Left ventricle myocardium superior (tissue), 1 donor: ENCODE measurements around the gene GFM1. TPM values are rescaled to one million over a fixed set of nuclear protein-coding genes. Genes with fewer than 3 reads are reported as not detected.
"Not testable (repeated sequence)": the region's sequence is repeated elsewhere in the genome, so short reads cannot be mapped to it uniquely, and the experiment has no call there.

ENCODE experiments used
- ATAC-seq: fragments of 200-7000 bp; cut with Tn5 transposase; one replicate; pipeline ENCODE4 v1.9.1; 2020; ENCODE audit warnings: mild to moderate bottlenecking, moderate library complexity
- DNase-seq: peaks from one replicate; pipeline ENCODE4 v3.0.0-alpha.2; 2020
- intact Hi-C: fragments of 100-400 bp; cut with micrococcal nuclease; formaldehyde crosslinking; loops from one replicate; pipeline ENCODE4 v1.11.0; 2022
- total RNA-seq: library from RNA; stranded (reverse); fragmentation: NEBNext Ultra II Directional; extraction: Animal tissue kit (Norgen Biotek cat#: 25700); gene quantifications from one replicate; pipeline ENCODE4 v1.2.1, GENCODE V29; 2021
- donor health status: DM: no; HTN: yes; CAD: no; lungs with severe emphysema.

Gene GFM1
- total RNA-seq, 1 donor from 2014 or later: 65.1 TPM

DNA sequence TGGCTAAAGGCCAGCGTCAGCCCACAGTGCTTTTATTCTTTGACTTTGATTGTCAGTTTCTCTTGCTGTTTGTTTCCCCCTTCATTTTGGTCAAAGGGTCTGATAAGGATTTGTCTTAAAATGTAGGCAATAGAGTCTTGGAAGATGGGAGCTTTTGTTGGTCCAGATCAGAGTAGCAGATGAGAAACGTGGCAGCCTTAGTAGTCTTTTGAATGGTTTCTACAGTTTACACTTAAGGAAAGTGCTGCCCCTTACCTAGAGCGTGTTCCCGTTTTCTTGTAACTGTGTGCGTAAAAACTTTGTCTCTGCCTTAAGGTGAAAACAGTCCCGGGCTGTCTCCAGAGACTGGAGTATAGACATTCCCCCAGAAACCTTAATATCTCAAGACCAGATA lies 27.5 kb downstream of the GFM1 start:
- DNase-seq (no peak), ATAC-seq (peak; percentile 10)
- intact Hi-C loops: no loop called here

DNA sequence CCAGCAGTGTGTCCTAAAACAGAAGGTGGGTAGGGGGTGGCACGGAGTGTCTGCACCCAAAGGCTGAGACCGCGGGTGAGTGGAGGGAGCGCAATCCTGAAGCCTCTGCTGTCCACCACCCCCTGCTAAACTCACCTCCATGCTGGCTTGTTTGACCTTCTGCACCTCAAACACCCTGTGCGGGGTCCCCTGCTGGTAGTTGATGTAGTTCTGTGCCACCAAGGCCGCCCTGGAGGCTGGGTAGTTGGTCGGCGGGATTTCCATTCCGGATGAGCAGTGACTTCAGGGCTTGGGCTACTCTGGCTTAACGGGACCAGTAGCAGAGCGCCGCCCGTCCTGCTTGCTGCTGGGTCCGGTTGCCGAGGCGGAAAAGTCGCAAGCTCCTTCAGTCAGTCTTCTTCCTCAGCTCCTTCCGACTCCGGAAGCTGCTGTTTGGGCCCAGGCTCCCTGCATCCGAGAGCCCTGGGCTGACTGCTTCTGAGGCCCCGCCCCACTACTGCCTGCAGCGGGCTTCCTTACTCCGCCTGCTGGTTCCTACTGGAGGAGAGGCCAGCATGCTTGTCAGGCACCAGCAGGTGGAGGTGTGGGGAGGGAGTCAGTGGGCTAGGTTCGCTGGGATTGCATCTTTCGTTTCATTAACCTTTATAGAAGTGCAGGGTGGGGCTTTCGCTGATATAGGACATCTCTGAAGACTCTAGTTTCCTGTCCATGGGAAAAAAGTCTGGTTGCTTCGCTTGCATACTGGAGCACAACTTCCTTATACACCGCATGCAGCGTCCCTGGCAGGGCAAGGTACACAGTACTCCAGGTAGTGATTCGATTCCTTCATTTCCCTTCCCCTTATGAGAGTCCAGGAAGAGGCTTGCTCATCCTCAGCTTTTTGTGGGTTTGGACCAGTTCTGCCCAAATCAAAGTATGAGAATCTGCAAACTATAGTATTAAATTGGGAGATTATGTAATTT lies 28.2 kb downstream of the GFM1 start, which contains the start of gene LXN:
Gene LXN (minus strand): TSS at position 434 of the 962 bp plus-strand sequence. CDS start 170 bp downstream, at position 264.
- ATAC-seq (peak; percentile 100), DNase-seq (peak; percentile 87)
- intact Hi-C loops: no loop called here

DNA sequence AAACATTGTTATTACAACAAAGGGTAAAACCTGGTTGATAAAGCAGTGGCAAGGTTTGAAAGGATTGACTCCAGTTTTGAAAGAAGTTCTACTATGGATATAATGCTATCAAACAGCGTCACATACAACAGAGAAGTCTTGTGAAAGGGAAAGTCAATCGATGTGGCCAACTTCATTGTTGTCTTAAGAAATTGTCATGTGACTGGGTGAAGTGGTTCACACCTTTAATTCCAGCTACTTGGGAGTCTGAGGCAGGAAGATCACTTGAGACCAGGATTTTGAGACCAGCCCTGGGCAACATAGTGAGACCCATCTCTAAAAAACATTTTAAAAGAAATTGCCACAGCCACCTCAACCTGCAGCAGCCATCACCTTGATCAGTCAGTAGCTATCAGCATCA lies 34.4 kb downstream of the GFM1 start:
- ATAC-seq (no peak), DNase-seq (no peak)
- intact Hi-C loops: no loop called here

DNA sequence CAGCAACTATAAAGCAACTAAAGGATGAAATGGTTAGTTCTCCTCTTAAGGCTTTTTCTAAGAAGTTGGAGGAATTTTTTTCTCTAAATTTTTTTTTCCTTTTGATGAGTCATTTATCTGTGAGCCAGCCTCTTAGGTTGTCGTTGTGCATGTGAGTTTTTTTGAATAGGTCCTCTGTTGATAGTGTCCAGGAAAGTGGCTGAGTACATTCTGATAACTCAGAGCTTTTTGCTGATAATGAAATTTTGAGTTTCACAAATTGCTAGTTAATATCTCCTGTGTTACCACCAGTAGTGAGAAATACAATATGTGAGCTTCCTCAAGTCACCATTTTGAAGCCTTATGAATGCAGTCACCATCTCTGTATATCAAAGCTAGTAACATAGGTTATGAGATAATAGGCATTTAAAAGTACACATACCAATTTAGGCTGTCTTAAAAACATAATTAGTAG lies 35.2 kb downstream of the GFM1 start:
- no peak for ATAC-seq
- no peak for DNase-seq
- intact Hi-C loops: no loop called here

DNA sequence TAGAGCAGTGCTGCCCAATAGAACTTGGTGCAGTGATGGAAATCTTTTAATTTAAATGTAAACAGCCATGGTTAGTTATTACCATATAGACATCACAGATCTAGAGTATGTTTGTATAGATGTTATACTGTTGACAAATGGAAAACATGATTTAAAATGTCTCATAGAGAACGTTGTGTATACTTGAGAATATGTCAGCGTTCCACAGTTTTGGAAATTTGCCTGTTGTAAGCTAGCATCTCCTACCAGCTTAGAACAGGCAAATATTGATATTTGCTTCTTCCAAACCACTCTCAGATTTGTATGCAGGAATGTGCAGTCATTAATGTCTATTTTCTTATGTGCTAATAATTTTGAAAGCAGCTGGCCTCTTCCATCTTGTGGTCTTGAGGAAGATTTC lies 36.5 kb downstream of the GFM1 start:
- ATAC-seq (no peak), DNase-seq (no peak)
- intact Hi-C loops: no loop called here

DNA sequence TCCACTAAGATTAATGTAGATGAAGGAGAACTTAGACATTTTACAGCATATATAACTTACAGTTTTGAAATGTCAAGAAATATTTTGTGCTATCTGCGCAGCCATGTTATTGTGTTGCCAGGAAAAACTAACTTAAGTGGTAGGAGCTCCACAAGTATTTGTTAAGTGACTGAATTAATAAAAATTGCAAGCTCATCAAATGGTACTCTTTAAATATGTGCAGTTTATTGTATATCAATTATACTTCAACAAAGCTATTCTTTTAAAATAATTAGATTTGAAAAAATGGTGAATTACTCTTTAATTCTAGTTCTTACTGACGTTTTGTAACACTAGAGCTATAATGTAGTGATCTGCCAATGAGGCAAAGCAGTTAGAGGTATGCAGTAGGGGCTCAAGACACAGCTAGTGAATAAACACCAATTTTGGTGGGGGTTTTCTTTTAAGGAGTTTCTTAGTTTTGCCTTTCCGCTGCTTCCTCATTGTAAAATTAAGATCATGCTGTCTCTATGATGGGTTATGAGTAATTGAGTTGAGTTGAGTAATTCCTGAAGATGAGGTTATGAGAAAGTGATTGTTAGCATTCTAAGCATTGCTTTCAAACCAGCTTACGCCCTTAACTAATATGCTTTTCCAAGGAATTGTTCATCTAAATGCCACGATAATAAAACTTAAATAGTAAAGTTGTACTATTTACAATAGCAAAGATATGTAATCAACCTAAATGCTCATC lies 39.1 kb downstream of the GFM1 start:
- DNase-seq: no peak
- intact Hi-C loops: no loop called here
- no peak for ATAC-seq

DNA sequence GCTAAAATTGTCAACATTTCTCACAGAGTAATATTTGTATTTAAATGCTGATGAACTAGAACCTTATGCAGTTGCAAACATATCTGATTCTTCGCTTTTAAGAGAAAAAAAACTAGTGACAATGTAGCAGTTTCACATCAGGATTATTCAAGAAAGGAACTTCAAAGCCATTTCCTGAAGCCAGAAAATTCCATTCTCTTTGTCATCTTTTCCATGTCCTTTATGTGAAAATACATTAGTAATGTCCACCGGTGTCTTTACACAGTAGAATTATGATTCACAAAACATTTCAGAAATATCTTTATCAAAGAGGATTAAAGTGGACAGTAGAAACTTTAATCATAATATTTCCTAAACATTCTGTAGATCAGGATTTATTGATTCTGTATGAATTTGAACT lies 40.8 kb downstream of the GFM1 start:
- intact Hi-C loops: no loop called here
- DNase-seq (no peak), ATAC-seq (no peak)

DNA sequence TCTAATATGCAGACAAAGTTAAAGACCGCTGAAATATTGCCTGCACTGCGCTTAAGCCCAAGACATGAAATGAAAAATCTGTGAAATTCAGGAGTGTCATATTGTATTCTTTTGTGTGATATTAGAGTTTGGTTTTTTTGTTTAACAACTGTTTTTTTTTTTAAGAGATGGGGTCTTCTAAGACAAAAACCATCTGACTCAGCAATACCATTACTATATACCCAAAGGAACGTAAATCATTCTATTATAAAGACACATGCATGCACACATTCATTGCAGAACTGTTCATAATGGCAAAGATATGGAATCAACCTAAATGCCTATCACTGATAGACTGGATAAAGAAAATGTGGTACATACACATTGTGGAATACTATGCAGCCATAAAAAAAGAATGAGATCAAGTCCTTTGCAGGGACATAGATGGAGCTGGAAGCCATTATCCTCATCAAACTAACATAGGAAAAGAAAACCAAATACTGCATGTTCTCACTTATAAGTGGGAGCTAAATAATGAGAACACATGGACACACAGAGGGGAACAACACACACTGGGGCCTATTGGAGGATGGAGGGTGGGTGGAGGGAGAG lies 49.6 kb downstream of the GFM1 start:
- ATAC-seq, intact Hi-C loops, DNase-seq: not testable (repeated sequence)

DNA sequence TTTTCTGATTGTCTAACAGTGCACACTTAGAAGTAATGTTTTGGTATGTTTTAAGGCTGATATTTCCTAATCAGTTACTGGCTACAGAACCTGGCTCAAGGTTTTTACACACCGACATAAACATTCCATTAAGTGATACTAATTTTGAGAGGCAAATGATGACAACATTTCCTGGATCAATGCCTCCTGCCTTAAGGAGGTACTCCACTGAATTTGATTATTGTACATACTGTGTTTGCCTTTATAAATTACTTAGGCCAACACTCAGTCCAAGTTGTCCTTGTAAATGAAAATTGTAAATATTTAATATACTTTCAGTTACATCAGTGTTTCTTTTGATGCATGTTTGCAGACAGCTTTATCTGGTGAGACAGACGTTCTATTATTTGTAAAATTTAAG lies 52.3 kb downstream of the GFM1 start:
- DNase-seq: no peak
- no peak for ATAC-seq
- intact Hi-C loops: no loop called here

DNA sequence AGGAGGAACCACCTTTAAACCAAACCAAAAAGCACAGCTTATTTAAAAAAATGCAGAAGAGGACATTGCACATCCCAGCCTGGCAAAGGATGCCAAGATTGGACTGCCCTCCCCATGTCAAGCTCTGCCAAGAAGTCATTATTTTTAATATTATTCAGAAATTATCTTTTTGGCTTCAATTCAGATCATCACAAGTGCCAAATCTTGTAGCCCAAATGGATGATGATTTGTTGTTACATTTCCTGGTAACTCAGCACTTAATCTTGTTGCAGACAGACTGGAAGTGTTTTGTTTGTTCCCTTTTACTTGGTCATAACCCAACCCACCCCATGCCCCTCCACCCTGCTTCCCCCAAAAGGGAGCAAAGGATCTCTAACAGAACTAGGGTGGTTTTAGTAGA lies 56.2 kb downstream of the GFM1 start:
- intact Hi-C loops: no loop called here
- ATAC-seq: no peak
- no peak for DNase-seq

DNA sequence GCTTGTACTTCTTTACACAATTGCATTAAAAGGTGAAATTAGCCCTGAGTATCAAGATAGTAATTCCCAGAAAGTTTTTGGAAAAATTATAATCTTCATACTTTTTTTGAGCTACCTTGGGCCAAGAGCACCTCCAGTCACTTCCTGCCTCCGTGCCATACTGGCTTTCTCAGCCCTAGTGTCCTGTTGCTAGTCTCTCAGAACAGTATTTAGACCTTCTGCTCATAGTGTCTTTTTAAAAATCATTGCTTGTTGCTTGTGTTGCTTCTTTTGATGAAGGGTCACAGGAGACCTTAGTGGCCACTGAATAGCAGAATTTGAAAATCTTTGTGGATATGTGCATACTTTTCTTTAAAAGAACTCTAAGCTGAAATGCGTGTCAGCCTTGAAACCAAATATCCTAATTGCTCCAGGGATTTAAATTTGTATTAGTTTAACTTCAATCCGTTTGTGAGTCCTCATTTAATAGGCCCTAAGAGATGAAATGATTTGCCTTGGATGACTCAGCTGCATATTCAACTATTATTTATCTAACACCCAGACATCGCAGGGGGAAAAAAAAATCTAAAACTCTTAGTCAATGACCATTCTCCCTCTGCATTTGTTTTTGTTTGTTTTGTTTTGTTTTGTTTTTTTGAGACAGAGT lies 57.2 kb downstream of the GFM1 start:
- ATAC-seq: no peak
- no peak for DNase-seq
- intact Hi-C loops: no loop called here

DNA sequence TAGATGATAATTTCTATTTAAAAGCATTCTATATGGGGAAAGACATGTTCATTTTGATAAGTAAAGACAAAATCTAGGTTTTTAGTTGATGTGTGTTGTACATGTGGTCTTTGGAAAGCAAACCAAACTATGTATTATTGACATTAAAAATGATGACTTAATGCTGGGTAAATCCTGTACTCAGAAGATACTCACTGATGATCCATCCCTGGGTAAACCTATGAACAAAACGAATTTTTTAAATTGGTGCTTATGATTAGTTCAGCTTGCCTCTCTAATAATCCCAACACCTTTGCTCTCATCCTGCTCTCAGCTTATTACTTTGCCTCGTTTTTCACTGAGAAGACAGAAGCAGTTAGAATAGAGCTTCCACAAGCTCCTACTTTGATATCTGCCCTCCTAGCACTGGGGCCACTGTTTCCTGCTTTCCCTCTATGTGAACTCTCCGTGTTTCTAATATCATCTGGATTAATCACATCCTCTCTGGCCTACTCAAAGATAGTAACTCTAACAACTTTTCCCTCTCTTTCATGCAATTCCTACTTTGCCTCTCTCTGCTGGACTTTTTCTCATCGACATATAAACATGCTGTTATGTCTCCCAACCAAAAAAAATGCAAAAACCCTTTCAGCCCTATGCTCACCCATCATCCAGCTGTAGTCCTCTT lies 58.6 kb downstream of the GFM1 start:
- DNase-seq (no peak), ATAC-seq (no peak)
- intact Hi-C loops: no loop called here

DNA sequence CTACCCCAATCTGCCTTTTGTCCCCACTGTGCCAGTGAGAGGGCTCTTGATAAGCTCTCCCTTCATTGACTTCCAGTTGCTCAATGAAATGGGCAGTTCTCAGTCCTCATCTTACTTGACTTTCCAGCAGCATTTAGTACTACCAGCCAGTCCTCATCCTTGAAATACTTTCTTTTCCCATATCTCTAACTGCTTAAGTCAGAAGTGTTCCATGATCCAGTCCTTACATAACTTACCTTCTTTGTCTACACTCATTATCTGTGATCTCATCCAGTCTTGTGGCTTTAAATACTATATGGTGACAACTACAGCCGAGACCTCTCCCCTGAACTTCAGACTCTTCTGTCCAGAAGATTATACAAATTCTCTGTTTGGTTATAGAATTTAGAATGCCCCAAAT lies 59.2 kb downstream of the GFM1 start:
- intact Hi-C loops: no loop called here
- ATAC-seq (no peak), DNase-seq (no peak)

DNA sequence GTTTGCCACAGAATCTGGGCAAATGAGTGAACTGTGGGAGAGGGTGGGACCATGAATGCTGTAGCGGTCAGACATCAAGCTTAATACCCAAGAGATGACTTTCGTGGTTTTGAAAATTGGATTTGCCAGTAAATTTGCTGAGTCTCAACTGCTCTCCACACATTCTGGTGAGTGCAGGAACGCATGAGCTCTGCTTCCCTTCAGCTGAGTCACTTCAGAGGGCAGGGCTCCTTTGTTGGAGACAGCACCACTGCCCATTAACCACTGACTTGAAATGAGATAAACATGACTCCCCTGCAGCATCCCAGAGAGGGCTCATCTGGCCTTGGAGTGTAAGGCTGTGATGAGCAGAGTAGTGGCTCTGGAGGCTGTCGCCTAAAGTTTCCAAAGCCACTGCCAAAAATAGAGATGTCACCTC lies 65.3 kb downstream of the GFM1 start:
- ATAC-seq (peak; percentile 45), DNase-seq (no peak)
- intact Hi-C loops: no loop called here

DNA sequence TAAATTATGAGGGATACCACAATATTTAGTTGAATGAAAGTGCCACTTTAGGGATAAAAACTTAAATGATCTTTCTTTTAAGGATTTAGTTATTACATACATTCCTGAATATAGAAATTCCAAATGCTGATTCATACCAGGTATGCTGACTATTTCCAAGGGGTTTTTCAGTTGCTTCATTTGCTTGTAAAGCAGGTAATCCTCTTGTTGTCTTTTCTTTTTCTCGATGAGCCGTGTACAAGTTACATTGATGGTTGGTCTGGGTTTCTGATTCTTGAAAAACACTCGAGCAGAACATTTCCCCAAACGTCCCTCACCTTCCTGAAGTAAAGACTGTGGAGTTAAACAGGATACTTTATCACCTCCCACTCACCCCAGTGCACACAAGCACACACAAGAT lies 66.3 kb downstream of the GFM1 start:
- DNase-seq (no peak), ATAC-seq (no peak)
- intact Hi-C loops: no loop called here

DNA sequence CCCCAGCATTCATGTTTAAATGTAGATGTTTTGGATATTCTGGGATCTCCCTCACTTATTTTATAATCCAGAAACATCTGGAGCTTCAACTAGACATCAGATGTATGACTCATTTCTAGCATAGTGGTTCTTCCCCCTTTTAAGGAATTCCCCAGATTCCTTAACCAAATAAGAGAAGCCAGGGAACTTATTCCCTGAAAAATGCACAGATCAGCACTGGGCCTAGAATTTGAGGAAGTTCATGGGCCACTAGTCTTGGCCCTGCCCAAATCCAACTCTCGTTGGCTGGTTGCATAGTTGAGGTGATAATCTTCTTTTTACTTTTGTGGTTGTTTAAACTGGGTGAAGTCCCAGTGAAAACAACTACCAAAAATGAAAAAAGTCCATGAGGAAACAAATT lies 67.6 kb downstream of the GFM1 start:
- intact Hi-C loops: no loop called here
- DNase-seq (no peak), ATAC-seq (peak; percentile 46)

DNA sequence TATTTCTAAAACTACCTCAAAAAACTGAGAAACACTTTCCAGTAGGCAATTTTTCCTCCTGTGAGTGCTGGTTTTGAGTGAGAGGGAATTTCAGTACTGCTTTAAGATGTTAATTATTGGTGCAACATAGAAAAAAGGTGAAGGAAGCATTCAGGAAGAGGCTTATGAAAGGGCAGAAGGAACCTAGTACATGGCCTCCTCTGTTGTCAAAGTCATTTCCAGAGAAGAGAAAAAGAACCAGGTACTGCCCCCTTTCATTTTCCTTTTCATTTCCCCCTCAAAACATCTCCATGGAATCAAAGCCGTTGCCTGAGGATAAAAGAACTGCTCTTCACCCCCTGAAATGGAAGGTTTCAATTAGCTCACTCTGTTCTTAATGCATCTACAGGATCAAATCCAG lies 68.1 kb downstream of the GFM1 start:
- ATAC-seq (no peak), DNase-seq (no peak)
- intact Hi-C loops: no loop called here

DNA sequence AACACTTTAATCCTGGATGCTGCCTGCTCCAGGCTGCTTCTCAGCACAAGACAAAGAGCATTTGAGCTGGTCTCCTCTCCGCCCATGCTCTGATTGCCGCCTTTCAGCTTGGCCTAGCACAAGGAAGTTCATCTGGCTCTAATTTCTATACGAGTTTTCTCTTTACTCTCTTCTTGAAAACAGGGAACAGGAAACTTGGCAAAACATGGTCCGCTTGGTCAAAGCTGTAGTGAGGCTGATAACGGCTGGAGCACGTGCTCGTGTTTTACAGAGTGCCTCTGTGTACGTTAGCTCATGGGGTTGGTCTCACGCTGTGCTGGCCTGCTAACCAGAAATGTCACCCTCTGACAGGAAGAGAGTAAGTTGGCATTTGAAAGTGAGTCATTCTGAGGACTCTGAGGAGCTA lies 68.8 kb downstream of the GFM1 start:
- intact Hi-C loops: no loop called here
- ATAC-seq (peak; percentile 91), DNase-seq (peak; percentile 50)

DNA sequence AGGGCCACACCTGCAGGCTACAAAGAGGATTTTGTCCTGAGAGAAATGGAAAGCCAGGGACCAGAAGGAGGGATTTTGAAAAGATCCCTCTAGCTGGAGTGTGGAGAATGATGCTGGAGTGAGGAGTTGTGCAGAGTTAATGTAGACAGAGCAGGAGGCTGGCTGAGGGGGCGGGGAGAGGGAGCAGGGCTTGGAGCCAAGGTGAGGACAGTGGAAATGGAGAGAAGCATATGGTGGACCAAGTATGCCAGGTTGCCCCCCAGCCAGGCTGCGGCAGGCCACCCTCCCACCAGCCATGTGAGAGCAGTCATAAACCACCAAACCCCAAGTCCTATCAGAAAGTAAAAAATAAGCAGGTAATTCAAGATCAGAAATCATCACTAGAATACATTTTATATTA lies 73.2 kb downstream of the GFM1 start:
- ATAC-seq (no peak), DNase-seq (no peak)
- intact Hi-C loops: no loop called here
